ENCODE measurements around the gene RASSF10.

The RASSF10 gene

DNA sequence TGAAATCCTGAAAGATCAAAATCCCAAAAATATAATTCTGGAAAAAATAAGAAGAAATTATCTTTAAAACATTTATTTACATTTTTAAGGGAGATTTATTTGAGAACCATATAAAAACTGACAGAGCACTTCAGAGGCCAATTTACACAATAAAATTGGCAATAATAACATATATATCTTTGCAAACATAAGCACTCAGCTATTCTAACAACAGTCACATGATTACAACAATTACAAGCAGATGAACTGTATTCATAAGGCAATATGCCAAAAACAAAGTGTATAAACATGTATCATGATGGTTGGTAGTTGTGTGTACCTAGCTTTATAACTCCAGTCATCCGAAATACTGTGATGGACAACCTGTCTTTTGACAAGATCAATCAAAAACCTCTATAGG lies 17.7 kb upstream of the RASSF10 start:
- DNase-seq (ENCODE audit: low read depth, low spot score): no peak
- H3K27ac ChIP-seq: no peak overlapping the region

DNA sequence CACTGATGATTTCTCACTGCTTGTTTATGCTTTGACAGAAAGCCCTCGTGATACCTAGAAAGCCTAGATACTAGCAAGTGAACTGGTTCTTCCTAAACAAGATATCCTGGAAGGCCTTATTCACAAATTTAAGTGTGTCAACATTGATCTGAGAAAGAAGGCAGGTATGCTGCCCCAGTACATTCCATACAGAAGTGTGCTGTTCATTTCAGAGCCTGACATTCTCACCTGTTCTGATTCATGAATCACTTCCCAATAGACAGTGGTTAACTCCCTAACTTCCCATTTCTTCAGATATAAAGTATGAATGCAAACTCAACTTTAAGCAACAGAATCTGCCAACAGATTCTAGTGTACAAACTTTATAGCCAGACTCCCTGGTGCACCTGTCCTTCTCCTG lies 15.5 kb upstream of the RASSF10 start:
- peak overlapping the region; percentile 84 for H3K27ac ChIP-seq
- no peak for DNase-seq (ENCODE audit: low read depth, low spot score)

DNA sequence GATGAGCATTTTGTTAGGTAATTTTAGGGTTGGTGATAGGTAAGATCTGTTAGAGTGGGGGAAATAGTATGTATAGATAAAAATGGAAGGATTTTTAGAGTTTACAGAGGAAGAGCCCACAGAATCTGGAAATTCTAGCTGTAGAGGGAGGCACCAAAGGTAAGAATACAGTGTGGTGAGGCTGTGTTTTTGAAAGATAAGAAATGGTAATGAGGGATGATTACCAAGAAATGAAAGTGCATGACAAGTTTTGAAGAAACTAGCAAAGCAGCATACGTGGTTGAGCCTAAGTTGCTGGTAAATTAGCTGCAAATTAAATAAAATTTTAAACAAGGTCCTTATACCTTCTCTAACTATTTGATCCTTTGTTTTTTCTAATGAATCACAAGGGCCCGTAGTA lies 14.6 kb upstream of the RASSF10 start:
- no peak for DNase-seq (ENCODE audit: low read depth, low spot score)
- peak overlapping the region; percentile 84 for H3K27ac ChIP-seq

DNA sequence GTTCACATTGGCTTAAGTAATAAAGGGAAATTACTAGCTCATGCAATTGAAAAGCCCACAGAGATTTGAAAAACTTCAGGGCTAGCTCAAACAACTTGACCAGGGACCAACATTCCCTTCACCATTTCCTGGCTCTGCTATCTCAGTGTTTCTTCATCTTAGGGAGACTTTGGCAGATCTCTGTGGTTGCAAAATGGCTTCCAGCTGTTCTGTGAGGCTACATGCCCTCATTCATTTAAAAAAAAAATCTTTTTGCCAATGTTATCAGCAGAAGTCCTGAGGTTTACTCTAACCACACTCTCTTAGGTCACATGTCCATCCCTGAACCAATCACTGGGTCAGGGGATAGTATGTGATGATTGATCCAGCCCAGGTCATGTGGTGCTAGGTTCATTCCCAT lies 13.9 kb upstream of the RASSF10 start:
- no peak for DNase-seq (ENCODE audit: low read depth, low spot score)
- H3K27ac ChIP-seq: no peak overlapping the region

DNA sequence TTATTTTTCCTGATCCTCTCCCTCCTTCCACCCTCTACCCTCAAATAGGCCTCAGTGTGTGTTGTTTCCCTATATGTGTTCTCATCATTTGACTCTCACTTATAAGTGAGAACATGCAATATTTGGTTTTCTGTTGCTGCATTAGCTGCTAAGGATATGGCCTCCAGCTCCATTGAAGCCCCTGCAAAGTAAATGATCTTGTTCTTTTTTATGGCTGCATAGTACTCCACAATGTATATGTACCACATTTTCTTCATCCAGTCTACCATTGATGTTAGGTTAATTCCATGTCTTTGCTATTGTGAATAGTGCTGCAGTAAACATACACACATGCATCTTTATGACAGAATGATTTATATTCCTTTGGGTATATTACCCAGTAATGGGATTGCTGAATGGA lies 13.3 kb upstream of the RASSF10 start:
- no peak for DNase-seq (ENCODE audit: low read depth, low spot score)

DNA sequence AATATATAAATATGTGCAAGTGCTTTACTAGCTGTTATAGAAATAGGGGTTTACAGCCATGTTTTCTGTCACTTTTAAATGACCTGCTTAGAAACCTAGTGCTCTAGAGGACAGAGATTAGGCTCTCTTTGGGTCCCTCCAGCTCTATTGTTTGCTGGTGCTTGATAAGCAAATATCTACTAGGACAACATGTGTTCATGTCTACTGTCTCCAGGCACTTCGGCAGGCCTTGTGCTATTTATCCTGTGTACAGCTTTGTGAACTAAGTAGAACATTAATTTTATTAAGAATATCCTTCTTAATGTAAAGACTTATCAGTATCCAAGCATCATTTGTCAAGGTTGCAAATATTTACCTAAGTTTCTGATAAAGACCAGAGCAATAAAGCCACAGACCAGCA lies 11.9 kb upstream of the RASSF10 start:
- no peak for DNase-seq (ENCODE audit: low read depth, low spot score)
- no peak overlapping the region for H3K27ac ChIP-seq

More for the DNA sequence above, 13.3 kb upstream of the RASSF10 start:
- H3K27ac ChIP-seq: no peak overlapping the region

DNA sequence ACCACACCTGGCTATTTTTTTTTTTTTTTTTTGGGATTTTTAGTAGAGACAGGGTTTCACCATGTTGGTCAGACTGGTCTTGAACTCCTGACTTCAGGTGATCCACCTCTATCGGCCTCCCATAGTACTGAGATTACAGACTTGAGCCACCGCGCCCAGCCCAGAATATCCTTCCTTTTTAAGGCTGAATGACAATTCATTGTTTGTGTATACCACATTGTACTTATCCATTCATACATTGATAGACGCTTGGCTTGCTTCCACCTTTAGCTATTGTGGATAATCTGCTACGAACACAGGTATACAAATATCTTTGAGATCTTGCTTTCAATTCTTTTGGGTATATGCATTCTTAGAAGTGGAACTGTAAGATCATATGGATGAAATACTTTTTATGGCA lies 10.8 kb upstream of the RASSF10 start:
- no peak for DNase-seq (ENCODE audit: low read depth, low spot score)
- no peak overlapping the region for H3K27ac ChIP-seq

DNA sequence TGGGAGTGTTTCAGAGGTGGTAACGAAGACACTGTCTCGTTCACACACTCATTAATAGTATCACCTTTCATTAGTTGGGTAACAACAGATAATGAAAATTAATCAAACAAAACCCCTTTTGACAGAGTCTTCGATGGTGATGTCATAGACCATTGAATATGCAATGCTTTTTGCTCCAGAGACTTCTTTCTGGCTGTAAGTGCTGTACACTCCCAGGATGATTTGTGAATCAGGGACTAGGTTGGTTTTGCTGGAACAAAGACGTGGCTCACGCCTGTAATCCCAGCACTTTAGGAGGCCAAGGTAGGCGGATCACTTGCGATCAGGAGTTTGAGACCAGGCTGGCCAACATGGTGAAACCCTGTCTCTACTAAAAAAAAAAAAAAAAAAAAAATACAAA lies 9.5 kb upstream of the RASSF10 start:
- H3K27ac ChIP-seq: no peak overlapping the region
- no peak for DNase-seq (ENCODE audit: low read depth, low spot score)

DNA sequence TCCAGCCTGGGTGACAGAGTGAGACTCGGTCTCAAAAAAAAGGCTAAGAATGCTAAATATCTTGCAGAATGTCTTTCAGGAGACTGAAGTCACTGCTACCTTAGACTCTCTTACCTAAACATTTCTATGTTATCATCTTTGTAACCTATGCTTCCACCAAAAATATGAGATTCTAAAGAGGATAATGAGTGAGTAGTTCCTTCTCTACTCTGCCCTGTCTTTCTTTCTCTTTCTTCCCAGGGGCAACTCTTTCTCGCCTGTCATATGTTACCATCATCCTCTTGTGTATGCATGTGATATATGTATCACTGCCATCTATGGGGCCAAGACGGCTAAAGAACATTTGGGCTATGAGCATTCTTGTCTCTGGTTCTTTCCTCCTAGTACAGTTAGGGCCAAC lies 9.0 kb upstream of the RASSF10 start:
- DNase-seq (ENCODE audit: low read depth, low spot score): no peak
- H3K27ac ChIP-seq: no peak overlapping the region

DNA sequence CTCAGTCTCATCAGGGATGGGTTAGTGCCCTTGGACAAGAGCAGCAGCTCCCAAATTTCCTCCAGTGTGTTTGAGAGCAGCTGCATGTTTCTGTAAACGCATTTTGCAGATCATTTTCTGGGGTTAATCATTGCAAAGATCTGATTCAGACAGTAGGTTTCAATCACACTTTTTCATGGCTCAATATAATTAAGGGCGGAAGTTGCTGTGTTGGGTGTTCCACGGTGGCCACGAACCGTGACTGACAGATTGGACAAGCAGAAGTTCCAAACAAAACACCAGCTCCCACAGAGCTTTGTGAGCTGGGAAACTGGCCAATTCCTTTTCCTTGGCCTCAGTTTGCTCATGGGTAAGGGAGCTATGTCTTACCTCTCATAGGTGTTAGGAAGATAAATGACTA lies 8.4 kb upstream of the RASSF10 start:
- no peak for DNase-seq (ENCODE audit: low read depth, low spot score)
- no peak overlapping the region for H3K27ac ChIP-seq

DNA sequence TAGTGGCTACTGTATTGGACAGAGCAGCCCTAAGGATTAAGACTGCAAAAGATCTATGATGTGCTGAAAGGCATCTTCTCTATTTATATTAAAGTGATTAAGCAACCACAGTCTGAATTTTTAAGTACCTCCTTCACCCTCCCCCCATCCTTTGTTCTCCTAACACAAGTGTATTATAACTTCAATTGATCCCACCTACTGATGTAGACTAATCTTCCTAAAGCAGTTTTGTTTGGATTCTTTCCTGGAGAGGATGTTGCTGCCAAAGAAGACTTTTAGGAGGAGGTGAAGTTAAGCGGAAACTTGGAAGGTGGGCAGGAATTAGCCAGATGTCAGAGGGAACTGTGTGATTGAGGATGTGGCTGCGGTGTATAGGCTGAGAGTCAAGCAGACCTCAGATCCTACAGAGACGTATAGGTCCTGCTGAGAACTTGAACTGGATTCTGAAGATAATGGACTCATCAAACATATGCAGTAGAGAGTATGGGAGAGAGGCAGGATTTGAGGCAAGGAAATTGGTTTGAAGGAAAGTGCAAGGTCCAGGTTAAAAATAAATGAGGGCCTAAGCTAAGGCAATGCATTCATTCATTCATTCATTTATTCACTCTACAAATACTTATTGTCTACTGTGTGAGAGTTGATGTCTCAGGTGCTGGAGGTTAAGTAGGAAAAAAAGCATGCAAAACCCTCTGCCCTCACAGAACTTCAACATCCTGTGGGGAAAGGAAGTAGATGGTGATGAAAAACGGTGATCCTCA lies 5.2 kb upstream of the RASSF10 start:
- DNase-seq (ENCODE audit: low read depth, low spot score): no peak
- H3K27ac ChIP-seq: no peak overlapping the region

DNA sequence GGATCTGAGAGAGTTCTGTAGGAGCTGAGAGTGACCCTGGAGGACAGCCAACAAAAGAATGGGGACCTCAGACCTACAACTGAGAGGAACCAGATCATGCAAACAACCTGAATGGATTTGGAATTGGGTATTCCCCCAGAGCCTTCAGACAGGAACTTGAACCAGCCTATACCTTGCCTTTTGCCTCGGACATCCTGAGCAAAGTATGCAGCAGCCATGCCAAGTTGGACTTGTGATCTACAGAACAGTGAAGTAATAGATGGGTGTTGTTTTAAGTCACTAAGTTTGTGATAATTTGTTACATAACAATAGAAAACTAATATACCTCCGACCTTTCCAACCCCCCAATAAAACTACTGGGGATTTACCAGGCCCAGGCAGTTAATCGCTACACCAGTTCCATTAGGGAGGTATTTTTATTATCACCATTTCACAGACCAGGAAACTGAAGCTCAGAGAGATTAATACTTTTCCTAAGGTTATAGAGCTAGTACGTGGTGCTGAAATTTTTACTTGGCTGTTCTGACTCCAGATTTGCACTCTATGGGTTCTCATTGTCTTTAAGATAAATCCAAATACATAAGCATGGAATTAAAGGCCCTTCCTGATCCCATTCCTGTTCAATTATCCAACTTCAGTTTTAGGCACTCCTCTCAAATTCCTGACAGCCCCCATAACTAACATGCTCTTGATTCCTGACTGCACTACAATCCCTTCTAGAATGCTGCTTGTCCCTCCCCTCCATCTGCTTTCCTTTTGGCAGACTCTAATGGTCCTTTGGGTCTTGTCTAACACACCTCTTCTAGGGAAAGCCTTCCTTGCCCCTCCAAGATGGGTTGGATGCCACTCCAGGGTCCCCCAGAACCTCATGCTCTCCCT lies 1.7 kb upstream of the RASSF10 start:
- H3K27ac ChIP-seq: peak overlapping the region; percentile 74
- no peak for DNase-seq (ENCODE audit: low read depth, low spot score)

DNA sequence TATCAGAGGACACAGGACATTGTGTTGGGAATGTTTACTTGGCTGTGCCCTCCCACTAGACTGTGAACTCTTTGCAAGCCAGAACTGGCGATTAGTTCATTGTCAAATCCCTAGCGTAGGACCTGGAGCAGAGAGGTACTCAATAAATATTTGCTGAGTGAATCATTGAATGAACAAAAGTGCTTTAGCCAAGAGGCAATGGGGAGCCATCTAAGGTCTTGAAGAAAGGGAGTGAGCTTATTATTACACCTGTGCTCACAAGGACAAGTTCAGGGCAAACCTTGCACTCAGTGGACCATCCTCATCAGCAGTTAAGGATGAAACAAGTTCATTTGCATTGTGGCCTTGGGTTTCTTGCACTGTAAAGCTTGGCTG lies 1.1 kb upstream of the RASSF10 start:
- H3K27ac ChIP-seq: peak overlapping the region; percentile 74
- DNase-seq (ENCODE audit: low read depth, low spot score): no peak

DNA sequence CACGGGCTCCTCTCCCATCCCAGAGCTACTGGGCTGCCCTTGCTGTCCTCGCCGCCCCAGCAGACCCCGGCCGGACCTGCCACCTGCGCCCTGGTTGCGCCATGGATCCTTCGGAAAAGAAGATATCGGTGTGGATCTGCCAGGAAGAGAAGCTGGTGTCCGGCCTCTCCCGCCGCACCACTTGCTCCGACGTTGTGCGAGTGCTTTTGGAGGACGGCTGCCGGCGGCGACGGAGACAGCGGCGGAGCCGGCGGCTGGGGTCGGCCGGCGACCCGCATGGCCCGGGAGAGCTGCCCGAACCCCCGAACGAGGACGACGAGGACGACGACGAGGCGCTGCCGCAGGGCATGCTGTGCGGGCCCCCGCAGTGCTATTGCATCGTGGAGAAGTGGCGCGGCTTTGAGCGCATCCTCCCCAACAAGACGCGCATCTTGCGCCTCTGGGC lies 382 bp downstream of the RASSF10 start:
- H3K27ac ChIP-seq: peak overlapping the region; percentile 74
- no peak for DNase-seq (ENCODE audit: low read depth, low spot score)

DNA sequence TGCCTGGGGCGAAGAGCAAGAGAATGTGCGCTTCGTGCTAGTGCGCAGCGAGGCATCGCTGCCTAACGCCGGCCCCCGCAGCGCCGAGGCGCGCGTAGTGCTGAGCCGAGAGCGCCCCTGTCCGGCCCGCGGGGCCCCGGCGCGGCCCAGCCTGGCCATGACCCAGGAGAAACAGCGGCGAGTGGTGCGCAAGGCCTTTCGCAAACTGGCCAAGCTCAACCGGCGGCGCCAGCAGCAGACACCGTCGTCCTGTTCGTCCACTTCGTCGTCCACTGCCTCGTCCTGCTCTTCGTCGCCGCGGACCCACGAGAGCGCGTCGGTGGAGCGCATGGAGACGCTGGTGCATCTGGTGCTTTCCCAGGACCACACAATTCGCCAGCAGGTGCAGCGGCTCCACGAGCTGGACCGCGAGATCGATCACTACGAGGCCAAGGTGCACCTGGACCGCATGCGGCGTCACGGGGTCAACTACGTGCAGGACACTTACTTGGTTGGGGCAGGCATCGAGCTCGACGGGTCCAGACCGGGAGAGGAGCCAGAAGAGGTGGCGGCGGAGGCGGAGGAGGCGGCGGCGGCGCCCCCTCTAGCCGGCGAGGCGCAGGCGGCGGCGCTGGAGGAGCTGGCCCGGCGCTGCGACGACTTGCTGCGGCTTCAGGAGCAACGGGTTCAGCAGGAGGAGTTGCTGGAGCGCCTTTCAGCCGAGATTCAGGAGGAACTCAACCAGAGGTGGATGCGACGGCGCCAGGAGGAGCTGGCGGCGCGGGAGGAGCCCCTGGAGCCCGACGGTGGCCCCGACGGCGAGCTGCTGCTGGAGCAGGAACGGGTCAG lies 1.0 kb downstream of the RASSF10 start:
- no peak overlapping the region for H3K27ac ChIP-seq
- no peak for DNase-seq (ENCODE audit: low read depth, low spot score)

DNA sequence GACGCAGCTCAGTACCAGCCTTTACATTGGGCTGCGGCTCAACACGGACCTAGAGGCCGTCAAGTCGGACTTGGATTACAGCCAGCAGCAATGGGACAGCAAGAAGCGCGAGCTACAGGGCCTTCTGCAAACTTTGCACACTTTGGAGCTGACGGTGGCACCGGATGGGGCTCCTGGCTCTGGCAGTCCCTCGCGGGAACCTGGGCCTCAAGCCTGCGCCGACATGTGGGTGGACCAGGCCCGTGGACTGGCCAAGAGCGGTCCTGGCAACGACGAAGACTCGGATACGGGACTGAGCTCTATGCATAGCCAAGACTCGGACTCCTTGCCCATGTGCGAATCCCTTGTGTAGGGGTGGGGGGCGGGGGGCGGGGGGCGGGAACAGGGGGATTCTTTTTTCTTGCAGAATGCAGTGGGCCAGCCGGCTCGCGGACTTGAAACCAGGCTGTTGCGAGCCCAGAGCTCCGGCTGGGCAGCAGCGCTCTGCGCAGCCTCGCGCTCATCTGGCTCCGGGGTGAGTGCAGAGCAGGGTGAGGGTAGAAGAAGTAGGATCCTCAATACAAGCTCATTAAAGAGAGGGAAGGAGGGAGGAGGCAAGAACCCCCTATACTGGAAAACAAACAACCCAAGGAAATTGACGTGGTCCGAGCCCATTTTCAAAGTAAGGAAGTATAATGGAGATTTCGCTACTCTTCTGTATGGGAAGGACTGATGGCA lies 1.8 kb downstream of the RASSF10 start:
- DNase-seq (ENCODE audit: low read depth, low spot score): no peak
- H3K27ac ChIP-seq: peak overlapping the region; percentile 16

DNA sequence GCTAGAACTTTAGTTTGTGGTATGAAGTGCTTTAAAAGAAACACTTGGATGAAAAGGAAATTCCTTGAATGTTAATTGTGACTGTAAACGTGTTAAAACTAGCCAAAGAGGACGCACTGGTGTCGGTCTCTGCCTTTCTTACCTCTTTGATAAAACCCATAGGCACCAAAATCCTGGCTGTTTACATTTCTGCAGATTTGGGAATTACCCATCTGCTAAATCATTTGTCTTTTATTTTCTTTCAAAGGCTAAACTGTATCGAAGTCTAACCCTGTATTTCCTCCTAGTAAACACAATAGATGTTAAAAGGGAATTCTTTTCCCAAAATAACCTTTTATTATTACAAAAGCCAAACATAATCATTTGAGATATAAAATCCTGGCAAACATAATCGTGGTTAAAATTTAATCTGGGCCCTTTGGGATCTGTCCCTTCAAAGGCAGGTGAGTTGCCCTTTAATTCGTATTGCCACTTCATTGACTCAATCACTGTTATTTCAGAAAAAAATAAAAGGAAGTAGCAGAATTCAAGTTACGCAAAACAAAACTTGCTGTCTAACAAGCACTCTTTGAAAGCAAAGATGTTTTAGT lies 2.4 kb downstream of the RASSF10 start:
- DNase-seq (ENCODE audit: low read depth, low spot score): no peak
- H3K27ac ChIP-seq: peak overlapping the region; percentile 16

DNA sequence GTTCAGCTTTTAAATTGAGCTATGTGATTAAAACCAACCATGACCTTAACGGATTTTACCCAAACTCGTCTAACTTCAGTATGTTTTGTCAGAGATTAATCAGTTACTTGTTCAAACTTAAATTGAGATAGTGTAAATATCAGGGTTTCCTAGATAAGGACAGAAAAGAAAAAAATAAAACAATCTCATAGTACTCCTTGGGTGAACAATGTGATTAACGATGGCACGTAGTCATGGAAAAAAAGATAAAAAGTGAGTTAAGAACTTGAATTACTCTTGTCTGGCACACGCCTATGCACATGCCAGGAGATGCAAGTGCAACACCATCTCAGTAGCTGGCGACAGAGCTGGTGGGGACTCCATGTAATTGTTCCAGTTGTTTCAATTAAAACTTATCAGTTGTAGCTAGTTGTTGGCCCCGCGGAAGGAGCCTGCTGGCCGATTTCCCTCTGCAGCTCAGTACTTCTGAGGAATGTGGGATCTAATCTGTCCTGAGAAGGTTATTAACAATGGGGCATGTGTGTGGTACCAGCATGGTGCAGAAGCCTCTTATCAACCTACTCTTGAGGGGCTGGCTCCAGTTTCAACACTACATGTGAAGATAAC lies 3.0 kb downstream of the RASSF10 start:
- H3K27ac ChIP-seq: peak overlapping the region; percentile 16
- DNase-seq (ENCODE audit: low read depth, low spot score): no peak

DNA sequence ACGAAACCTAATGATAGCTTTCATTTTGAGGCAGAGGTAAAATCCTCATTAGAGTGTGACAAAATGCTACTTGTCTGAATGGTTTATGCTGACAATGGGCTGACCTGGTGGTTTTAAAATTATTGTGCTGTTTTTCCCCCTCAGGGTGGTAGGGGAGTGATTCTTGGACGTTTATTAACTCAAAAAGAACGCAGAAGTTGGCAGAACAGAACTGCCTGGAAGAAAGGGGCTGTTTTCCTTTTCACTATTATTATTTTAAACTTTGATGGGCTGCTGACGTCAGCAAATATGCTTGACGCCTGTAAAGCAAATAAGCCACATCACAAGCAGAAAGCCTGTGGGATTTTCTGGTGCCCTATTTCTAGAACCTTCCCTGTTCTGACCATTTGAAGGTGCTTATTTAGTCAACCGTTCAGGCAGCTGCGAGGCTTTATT lies 4.0 kb downstream of the RASSF10 start:
- no peak overlapping the region for H3K27ac ChIP-seq
- no peak for DNase-seq (ENCODE audit: low read depth, low spot score)
